GM10847 (cell line): ENCODE data around the gene ZNF544.
A peak's percentile ranks its signal among the peaks of the same experiment; 100 is the strongest.

Source experiments
- POLR2A ChIP-seq: IDR thresholded peaks from 2 replicates; pipeline ENCODE4 v1.6.1; 2011; ENCODE audit not compliant: insufficient read length; ENCODE audit errors: extremely low read depth

The ZNF544 gene

GRCh38 chr19:58228585-58229254 lies at the start of gene ZNF544:
ZNF544 (plus strand) TSS chr19:58228914; CDS start chr19:58244024, 15,110 bp downstream.
- peak; percentile 88 for TF ChIP-seq POLR2A

- no peak for TF ChIP-seq POLR2A
Measured at GRCh38 chr19:58181902-58182576, 46.7 kb upstream of the ZNF544 start.

- no peak for TF ChIP-seq POLR2A
Measured at GRCh38 chr19:58182577-58182988, 46.1 kb upstream of the ZNF544 start.

GRCh38 chr19:58182989-58183816 lies 45.5 kb upstream of the ZNF544 start, which contains the start of gene ZNF274:
ZNF274 (plus strand) TSS chr19:58183061; CDS start chr19:58183966, 905 bp downstream.
- peak; percentile 85 for TF ChIP-seq POLR2A

GRCh38 chr19:58183817-58184215 lies 44.9 kb upstream of the ZNF544 start:
- no peak for TF ChIP-seq POLR2A

GRCh38 chr19:58196901-58197616 lies 31.7 kb upstream of the ZNF544 start:
- TF ChIP-seq POLR2A, result no peak

GRCh38 chr19:58203814-58204475 lies 24.8 kb upstream of the ZNF544 start:
- no peak for TF ChIP-seq POLR2A

GRCh38 chr19:58204566-58204965 lies 24.1 kb upstream of the ZNF544 start:
- TF ChIP-seq POLR2A, result no peak

GRCh38 chr19:58209577-58209976 lies 19.1 kb upstream of the ZNF544 start:
- TF ChIP-seq POLR2A, result no peak

- TF ChIP-seq POLR2A, result no peak
Measured at GRCh38 chr19:58212336-58213074, 16.2 kb upstream of the ZNF544 start.

GRCh38 chr19:58213075-58213369 lies 15.7 kb upstream of the ZNF544 start:
- no peak for TF ChIP-seq POLR2A

GRCh38 chr19:58217069-58217481 lies 11.6 kb upstream of the ZNF544 start:
- no peak for TF ChIP-seq POLR2A

- TF ChIP-seq POLR2A, result no peak
Measured at GRCh38 chr19:58217607-58218391, 10.9 kb upstream of the ZNF544 start.
